Pancreas (tissue), 10 donors: ENCODE results near the gene SERPING1. TPM values are rescaled to one million over a fixed set of nuclear protein-coding genes. Genes with fewer than 3 reads are reported as not detected.
A peak's percentile ranks its signal among the peaks of the same experiment; 100 is the strongest.

Experiments used
- ATAC-seq, 4 donors: fragments of 200-7000 bp; cut with Tn5 transposase; one replicate each; pipeline versions ENCODE4 v1.8.0 to v1.9.1; 2020; ENCODE audit warnings: mild to moderate bottlenecking in 4 of 4, moderate library complexity in 4 of 4
- DNase-seq, 6 donors: peaks; one replicate each; pipeline ENCODE4 v3.0.0-alpha.2; 2020
- FAIRE-seq: peaks from 2 replicates; lab custom pipeline; 2012; peaks lifted over from hg19 to GRCh38; lab: Jason Lieb, UNC
- H3K27ac ChIP-seq, 4 donors: fragments of 200-600 bp; sonication (generic); 1 replicate in 3 of 4; 2 replicates in 1 of 4; pipeline versions ENCODE4 v1.5.0 to v1.8.0; 2020
- H3K27me3 ChIP-seq, 4 donors: fragments of 200-600 bp; one replicate each; pipeline ENCODE4 v1.8.0; 2021
- H3K36me3 ChIP-seq, 3 donors: fragments of 200-600 bp; sonication (generic) in 1 of 3; one replicate each; pipeline versions ENCODE4 v1.5.0 to v1.8.0; 2020 to 2021
- H3K4me1 ChIP-seq, 3 donors: fragments of 200-600 bp; one replicate each; pipeline ENCODE4 v1.8.0; 2021
- H3K4me3 ChIP-seq, 4 donors: fragments of 200-600 bp; sonication (generic) in 2 of 4; one replicate each; pipeline versions ENCODE4 v1.5.0 to v1.8.0; 2020 to 2021
- H3K9me3 ChIP-seq, 4 donors: fragments of 200-600 bp; one replicate each; pipeline ENCODE4 v1.8.0; 2021
- WGBS, 2 donors: extraction: QIAGEN DNeasy Blood & Tissue Kit; methylation state at CpG; one replicate each; pipeline ENCODE4 v1.1.7; 2013; 5-methylcytosine and 5-hydroxymethylcytosine counted together
- intact Hi-C, 3 donors: fragments of 100-400 bp; cut with DNase I; formaldehyde crosslinking; loops; one replicate each; pipeline versions ENCODE4 v1.11.1 to v1.14.2; 2022
- polyA plus RNA-seq, 2 donors: library from polyadenylated mRNA; stranded (reverse); fragments of 200-250 nt; gene quantifications; one replicate each; pipeline ENCODE4 v1.2.3, GENCODE V29; 2013
- total RNA-seq, 6 donors: library from RNA; stranded (reverse); fragmentation: NEBNext Ultra II Directional in 4 of 6; extraction: Animal tissue kit (Norgen Biotek cat#: 25700) in 4 of 6; gene quantifications; one replicate each; pipeline versions ENCODE4 v1.2.1 to v1.2.4, GENCODE V29; 2021 to 2023
- TF ChIP-seq, protein P1 (sequence below), 4 donors: fragments of 200-600 bp; sonication (generic) in 3 of 4; IDR thresholded peaks; one replicate each; pipeline versions ENCODE4 v1.5.0 to v1.8.0; 2021; ENCODE audit warnings: antibody characterized with exemption in 4 of 4
- donor health status: healthy with polysubstance abuse.
- donor health status: DM: no; HTN: no; CAD: no; lungs with moderate emphysema.
- donor health status: DM: no; HTN: no; CAD: no.
- donor health status: control.
- donor health status: control.
- donor health status: Bipolar disorder and iron deficiency.
- donor health status: DM: yes; HTN: yes; CAD: no.
- donor health status: DM: no; HTN: no; CAD: no.
- donor health status: DM: no; HTN: no; CAD: no.
- donor health status: DM: yes; HTN: yes; CAD: no.

SERPING1 gene
- total and polyA plus RNA-seq, 8 donors: 135 to 399 (median 206) TPM

DNA sequence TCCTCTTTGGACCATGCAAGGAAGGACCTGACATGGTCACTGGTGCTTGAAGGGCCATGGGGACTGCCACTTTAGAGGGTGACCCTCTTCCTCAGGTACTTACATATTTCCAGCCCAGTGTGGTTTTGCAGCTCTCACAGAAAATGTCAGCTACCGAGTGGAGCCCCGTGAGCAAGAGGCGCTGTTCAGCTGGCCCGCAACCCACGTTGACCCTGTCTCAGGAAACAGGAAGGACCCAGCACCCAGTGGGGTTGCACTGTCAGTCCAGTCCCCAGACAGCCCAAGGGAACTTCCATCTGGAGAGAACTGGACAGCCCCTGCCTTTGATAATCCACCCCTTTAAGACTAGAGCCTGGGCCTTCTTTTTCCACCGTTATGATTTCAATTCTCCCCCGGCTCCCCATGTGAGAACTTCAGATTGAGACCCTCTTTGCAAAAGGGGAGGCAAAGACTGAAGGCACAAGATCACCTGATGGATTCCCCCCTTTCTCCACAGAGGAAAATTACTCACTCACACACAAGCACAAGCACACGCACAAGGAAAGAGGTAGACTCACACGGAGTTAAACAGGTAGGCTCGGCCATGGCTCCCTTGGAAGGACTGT, 48.8 kb downstream of the SERPING1 start:
- no peaks in the 10 kb centered on the region for H3K9me3 ChIP-seq
- FAIRE-seq (no peak), DNase-seq (no peak), ATAC-seq (no peak)
- H3K4me1 ChIP-seq: peaks cover 0 to 4% (median 4%) of the 10 kb centered on the region in 3 donors
- 51 to 56% methylated on average over 10 of the region's 10 CpGs for WGBS, 2 donors
- H3K27ac ChIP-seq: no peak overlapping the region
- no peaks in the 10 kb centered on the region for H3K36me3 ChIP-seq
- TF ChIP-seq, protein P1, sequence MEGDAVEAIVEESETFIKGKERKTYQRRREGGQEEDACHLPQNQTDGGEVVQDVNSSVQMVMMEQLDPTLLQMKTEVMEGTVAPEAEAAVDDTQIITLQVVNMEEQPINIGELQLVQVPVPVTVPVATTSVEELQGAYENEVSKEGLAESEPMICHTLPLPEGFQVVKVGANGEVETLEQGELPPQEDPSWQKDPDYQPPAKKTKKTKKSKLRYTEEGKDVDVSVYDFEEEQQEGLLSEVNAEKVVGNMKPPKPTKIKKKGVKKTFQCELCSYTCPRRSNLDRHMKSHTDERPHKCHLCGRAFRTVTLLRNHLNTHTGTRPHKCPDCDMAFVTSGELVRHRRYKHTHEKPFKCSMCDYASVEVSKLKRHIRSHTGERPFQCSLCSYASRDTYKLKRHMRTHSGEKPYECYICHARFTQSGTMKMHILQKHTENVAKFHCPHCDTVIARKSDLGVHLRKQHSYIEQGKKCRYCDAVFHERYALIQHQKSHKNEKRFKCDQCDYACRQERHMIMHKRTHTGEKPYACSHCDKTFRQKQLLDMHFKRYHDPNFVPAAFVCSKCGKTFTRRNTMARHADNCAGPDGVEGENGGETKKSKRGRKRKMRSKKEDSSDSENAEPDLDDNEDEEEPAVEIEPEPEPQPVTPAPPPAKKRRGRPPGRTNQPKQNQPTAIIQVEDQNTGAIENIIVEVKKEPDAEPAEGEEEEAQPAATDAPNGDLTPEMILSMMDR (IDR thresholded peaks at IDR 0.05): no peak
- no peak overlapping the region for H3K4me3 ChIP-seq
- peaks cover 0 to 2% (median 0%) of the 10 kb centered on the region in 4 donors for H3K27me3 ChIP-seq
- intact Hi-C loops: loop anchor here (5.0 to 10.0 kb wide), 5 partner anchors 71 to 304 kb away; partner anchors contain the start of gene UBE2L6 (in 2 of the 3)

DNA sequence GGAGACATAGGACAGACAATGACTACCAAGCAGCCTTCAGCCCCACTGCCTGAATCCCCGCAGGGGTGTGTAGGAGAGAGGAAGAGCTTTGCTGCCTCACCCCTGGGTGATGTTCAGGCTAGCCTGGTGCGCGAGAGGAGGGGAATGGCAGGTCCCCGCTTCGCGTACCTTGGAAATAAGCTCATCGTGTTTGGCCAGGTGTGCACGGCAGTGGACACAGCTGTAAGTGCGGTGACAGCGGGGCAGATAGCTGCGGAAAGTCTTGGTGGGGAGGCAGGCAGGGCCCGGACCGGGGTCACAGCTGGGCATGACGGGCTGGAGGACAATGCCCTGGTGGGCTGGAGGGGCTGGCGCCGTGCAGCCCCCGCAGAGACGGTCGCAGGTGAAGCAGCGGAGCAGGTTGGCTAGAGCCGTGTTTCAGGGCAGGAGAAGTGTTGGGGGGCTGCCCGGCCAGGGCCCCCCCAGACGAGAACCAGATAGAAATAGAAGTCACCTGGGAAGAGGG, 49.4 kb downstream of the SERPING1 start:
- no peaks in the 10 kb centered on the region for H3K36me3 ChIP-seq
- TF ChIP-seq, protein P1 (IDR thresholded peaks at IDR 0.05): no peak
- DNase-seq (no peak), ATAC-seq (peak in 1 of 4 donors; percentile 5), FAIRE-seq (no peak)
- H3K27ac ChIP-seq: no peak overlapping the region
- intact Hi-C loops: loop anchor here (5.0 to 10.0 kb wide), 5 partner anchors 72 to 305 kb away; partner anchors contain the start of gene UBE2L6 (in 2 of the 3)
- WGBS, 2 donors: 8% methylated on average over 23 of the region's 23 CpGs
- no peaks in the 10 kb centered on the region for H3K9me3 ChIP-seq
- H3K27me3 ChIP-seq: peaks cover 0 to 2% (median 0%) of the 10 kb centered on the region in 4 donors
- no peak overlapping the region for H3K4me3 ChIP-seq
- peaks cover 0 to 4% (median 4%) of the 10 kb centered on the region in 3 donors for H3K4me1 ChIP-seq

DNA sequence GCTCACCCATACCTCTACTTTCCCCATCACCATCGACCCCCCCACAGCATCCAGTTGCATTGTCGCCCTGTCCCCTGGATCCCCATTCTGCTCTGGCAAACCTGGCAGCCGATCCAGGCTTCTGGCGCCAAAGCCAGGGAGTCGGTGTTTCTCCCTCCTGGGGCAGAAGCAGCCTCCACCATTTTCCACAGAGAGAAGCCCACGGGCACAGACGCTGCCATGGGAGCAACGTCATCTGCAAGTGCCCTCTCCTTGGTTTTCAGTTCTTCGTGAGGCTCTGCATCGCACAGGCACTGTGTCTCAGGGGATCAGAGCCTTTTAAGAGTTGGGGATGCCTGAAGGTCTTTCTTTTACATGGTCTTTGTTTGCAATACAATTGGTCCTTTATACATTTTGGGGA, 49.9 kb downstream of the SERPING1 start:
- TF ChIP-seq, protein P1 (IDR thresholded peaks at IDR 0.05): no peak
- 4% methylated on average over 10 of the region's 10 CpGs for WGBS, 2 donors
- Histone ChIP-seq H3K36me3 (no peaks in the 10 kb centered on the region), H3K4me3 (no peak overlapping the region), H3K9me3 (no peaks in the 10 kb centered on the region), H3K27ac (no peak overlapping the region), H3K27me3 (peaks cover 0 to 6% (median 0%) of the 10 kb centered on the region in 4 donors), H3K4me1 (peaks cover 0 to 4% (median 4%) of the 10 kb centered on the region in 3 donors)
- ATAC-seq: no peak
- DNase-seq: no peak
- intact Hi-C loops: loop anchor here (5.0 to 10.0 kb wide), 5 partner anchors 73 to 305 kb away; partner anchors contain the start of gene UBE2L6 (in 2 of the 3)
- FAIRE-seq: no peak

DNA sequence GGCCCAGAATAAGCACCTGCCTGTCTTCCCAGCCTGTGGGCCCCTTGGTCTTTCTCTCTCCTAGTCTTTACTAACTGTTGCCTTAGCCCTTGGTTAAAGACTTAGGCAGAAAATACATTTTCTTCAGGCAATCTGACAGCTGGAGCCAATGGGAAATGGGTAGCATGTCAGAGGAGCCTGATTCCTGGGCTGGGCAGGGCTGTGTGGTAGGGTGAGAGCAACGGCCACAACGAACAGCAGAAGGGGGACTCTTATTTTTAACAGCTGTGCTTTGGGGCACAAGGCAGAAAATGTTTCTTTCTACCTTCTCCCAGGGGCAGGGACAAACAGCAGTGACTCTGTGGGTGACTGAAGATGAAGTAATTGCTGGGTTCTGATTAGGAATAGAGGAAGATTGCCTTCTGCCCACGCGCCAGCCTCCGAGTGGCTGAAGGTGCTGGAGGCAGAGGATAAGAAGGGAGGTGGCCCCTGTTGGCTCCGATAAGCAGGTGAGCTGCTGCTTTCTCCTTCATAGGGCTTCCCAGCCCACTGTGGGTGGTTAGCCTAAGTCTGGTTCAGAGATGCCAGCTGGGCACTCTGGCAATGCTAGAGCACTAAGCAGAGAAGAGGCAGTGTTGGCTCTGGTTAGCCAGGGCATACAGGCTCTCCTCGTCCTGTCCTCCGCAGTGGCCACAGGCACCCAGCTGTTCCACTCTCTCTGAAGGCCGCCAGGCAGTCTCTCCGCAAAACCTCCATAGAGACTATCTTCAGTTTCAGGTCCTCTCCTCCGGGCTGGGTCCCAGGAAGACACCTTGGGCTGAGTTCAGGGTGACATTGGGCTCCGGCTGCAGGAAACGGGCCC, 50.7 kb downstream of the SERPING1 start:
- Histone ChIP-seq H3K4me1 (peaks cover 0 to 4% (median 4%) of the 10 kb centered on the region in 3 donors), H3K9me3 (no peaks in the 10 kb centered on the region), H3K4me3 (no peak overlapping the region), H3K27ac (no peak overlapping the region), H3K27me3 (peaks cover 0 to 9% (median 0%) of the 10 kb centered on the region in 4 donors), H3K36me3 (no peaks in the 10 kb centered on the region)
- WGBS, 2 donors: 18 to 26% methylated on average over 10 to 13 of the region's 13 CpGs
- FAIRE-seq: no peak
- no peak for DNase-seq
- ATAC-seq: peak in 2 of 4 donors; percentile 6 to 10
- intact Hi-C loops: loop anchor here (5.0 to 10.0 kb wide), 5 partner anchors 73 to 306 kb away; partner anchors contain the start of gene UBE2L6 (in 2 of the 3)
- TF ChIP-seq, protein P1 (IDR thresholded peaks at IDR 0.05): no peak
